CD4-positive, alpha-beta T cell (primary cell): Measurements from ENCODE around the gene RHOT1. TPM values are rescaled to one million over a fixed set of nuclear protein-coding genes. Genes with fewer than 3 reads are reported as not detected.

Experiments
- ATAC-seq: fragments of 200-7000 bp; cut with Tn5 transposase; one replicate; pipeline ENCODE4 v1.10.0; 2022; ENCODE audit warnings: mild to moderate bottlenecking; ENCODE audit not compliant: poor library complexity
- CTCF ChIA-PET: fragments of 350-600 bp; sonication (Branson Sonifier 250); formaldehyde crosslinking; loops from one replicate; lab custom pipeline; 2021; ENCODE audit warnings: antibody characterized with exemption, inconsistent platforms; lab: Charles Lee
- POLR2A ChIA-PET: fragments of 350-600 bp; sonication (Branson Sonifier 250); formaldehyde crosslinking; loops from one replicate; lab custom pipeline; 2021; ENCODE audit warnings: antibody characterized with exemption, inconsistent platforms; lab: Charles Lee
- DNase-seq, 14 experiments: peaks; one replicate each; pipeline ENCODE4 v3.0.0-alpha.2; 2013 to 2020; ENCODE audit warnings: mixed read lengths in 2 of 14
- H3K27ac ChIP-seq, 2 donors: one replicate each; pipeline versions ENCODE4 v1.5.1 to v1.7.0; 2013; ENCODE audit warnings: low read length in 2 of 2, low read depth in 1 of 2, mild to moderate bottlenecking in 1 of 2
- H3K27me3 ChIP-seq, 2 experiments: 1 replicate in 1 of 2; 2 replicates in 1 of 2; pipeline versions ENCODE4 v1.6.1 to v1.7.0; 2013; ENCODE audit warnings: low read length in 2 of 2, control low read depth in 1 of 2, mild to moderate bottlenecking in 1 of 2, moderate library complexity in 1 of 2; ENCODE audit not compliant: insufficient read depth in 2 of 2, control insufficient read depth in 1 of 2
- H3K36me3 ChIP-seq: one replicate; pipeline ENCODE4 v1.6.1; 2013; ENCODE audit warnings: low read length, control low read depth; ENCODE audit not compliant: insufficient read depth
- H3K4me1 ChIP-seq: one replicate; pipeline ENCODE4 v1.6.1; 2013; ENCODE audit warnings: low read length, control low read depth; ENCODE audit not compliant: insufficient read depth
- H3K4me3 ChIP-seq: one replicate; pipeline ENCODE4 v1.5.1; 2013; ENCODE audit warnings: mild to moderate bottlenecking, low read length, moderate library complexity
- H3K9me3 ChIP-seq, 2 experiments: 1 replicate in 1 of 2; 2 replicates in 1 of 2; pipeline versions ENCODE4 v1.6.1 to v1.7.0; 2013; ENCODE audit warnings: low read length in 2 of 2, mild to moderate bottlenecking in 2 of 2, control low read depth in 1 of 2, moderate library complexity in 1 of 2; ENCODE audit not compliant: control insufficient read depth in 1 of 2, insufficient read depth in 1 of 2
- H3K27ac Mint-ChIP-seq: one replicate; pipeline ENCODE4 v1.8.0; 2020; ENCODE audit warnings: mixed read lengths
- H3K27me3 Mint-ChIP-seq: one replicate; pipeline ENCODE4 v1.8.0; 2021; ENCODE audit warnings: mixed read lengths
- H3K36me3 Mint-ChIP-seq: one replicate; pipeline ENCODE4 v1.8.0; 2021; ENCODE audit warnings: low read depth, mixed read lengths
- H3K4me1 Mint-ChIP-seq: one replicate; pipeline ENCODE4 v1.8.0; 2021; ENCODE audit warnings: low read depth, mixed read lengths
- H3K4me3 Mint-ChIP-seq: one replicate; pipeline ENCODE4 v1.8.0; 2020; ENCODE audit warnings: mild to moderate bottlenecking, mixed read lengths
- H3K9me3 Mint-ChIP-seq: one replicate; pipeline ENCODE4 v1.8.0; 2020; ENCODE audit warnings: mixed read lengths
- intact Hi-C, 2 experiments: fragments of 100-400 bp; cut with DNase I in 1 of 2; cut with micrococcal nuclease in 1 of 2; formaldehyde crosslinking; loops; one replicate each; pipeline versions ENCODE4 v1.15.1 to v1.9.0; 2023 to 2025; cut with DNase I, micrococcal nuclease
- total RNA-seq, 174 experiments: library from RNA in 2 of 174; stranded (reverse) in 2 of 174; gene quantifications; one replicate each; pipeline ENCODE4 v1.2.3 and lab custom pipeline; 2021 to 2026
- TF ChIP-seq, protein P1 (sequence below): fragments of 200-600 bp; IDR thresholded peaks from one replicate; pipeline ENCODE4 v1.8.0; 2022; ENCODE audit warnings: antibody characterized with exemption, mild to moderate bottlenecking

RHOT1 gene
- total RNA-seq, 2 experiments from 2014 or later, result 12.9 to 13.1 TPM

DNA sequence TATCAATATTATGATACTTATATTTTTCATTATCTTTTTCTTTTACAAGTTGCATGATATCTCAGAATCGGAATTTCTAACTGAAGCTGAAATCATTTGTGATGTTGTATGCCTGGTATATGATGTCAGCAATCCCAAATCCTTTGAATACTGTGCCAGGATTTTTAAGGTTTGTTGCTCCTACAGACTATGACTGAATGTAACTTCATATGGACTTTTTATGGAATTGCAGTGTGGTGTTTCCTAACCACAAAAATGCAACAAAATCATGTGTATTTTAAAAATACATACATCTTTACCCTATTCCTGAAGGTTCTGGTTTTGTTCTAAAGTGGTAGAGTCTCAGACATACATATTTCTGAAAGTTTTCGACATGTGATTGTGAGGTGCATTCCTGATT, 64.6 kb downstream of the RHOT1 start:
- H3K27me3 ChIP-seq, result no peaks in the 10 kb centered on the region
- ChIA-PET CTCF (no interaction called here), POLR2A (no interaction called here)
- Mint-ChIP-seq H3K36me3 (peaks cover 83% of the 10 kb centered on the region), H3K27me3 (no peaks in the 10 kb centered on the region), H3K4me1 (no peaks in the 10 kb centered on the region), H3K9me3 (no peaks in the 10 kb centered on the region), H3K27ac (no peak overlapping the region), H3K4me3 (no peak overlapping the region)
- no peak overlapping the region for H3K27ac ChIP-seq
- no peak overlapping the region for H3K4me3 ChIP-seq
- intact Hi-C loops, result no loop called here
- TF ChIP-seq, protein P1, sequence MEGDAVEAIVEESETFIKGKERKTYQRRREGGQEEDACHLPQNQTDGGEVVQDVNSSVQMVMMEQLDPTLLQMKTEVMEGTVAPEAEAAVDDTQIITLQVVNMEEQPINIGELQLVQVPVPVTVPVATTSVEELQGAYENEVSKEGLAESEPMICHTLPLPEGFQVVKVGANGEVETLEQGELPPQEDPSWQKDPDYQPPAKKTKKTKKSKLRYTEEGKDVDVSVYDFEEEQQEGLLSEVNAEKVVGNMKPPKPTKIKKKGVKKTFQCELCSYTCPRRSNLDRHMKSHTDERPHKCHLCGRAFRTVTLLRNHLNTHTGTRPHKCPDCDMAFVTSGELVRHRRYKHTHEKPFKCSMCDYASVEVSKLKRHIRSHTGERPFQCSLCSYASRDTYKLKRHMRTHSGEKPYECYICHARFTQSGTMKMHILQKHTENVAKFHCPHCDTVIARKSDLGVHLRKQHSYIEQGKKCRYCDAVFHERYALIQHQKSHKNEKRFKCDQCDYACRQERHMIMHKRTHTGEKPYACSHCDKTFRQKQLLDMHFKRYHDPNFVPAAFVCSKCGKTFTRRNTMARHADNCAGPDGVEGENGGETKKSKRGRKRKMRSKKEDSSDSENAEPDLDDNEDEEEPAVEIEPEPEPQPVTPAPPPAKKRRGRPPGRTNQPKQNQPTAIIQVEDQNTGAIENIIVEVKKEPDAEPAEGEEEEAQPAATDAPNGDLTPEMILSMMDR, result no peak
- no peak for ATAC-seq
- no peak for DNase-seq
- H3K9me3 ChIP-seq, result no peaks in the 10 kb centered on the region
- H3K36me3 ChIP-seq, result peaks cover 61% of the 10 kb centered on the region
- no peaks in the 10 kb centered on the region for H3K4me1 ChIP-seq

GRCh38 chr17:32208436-32208835, 66.1 kb downstream of the RHOT1 start:
- H3K4me3 Mint-ChIP-seq, result no peak overlapping the region
- CTCF ChIA-PET, result no interaction called here
- no peak overlapping the region for H3K27ac Mint-ChIP-seq
- TF ChIP-seq, protein P1, result no peak
- POLR2A ChIA-PET, result no interaction called here
- no peak for DNase-seq
- Histone ChIP-seq H3K4me3 (no peak overlapping the region), H3K36me3 (peaks cover 58% of the 10 kb centered on the region), H3K9me3 (no peaks in the 10 kb centered on the region), H3K4me1 (no peaks in the 10 kb centered on the region), H3K27ac (no peak overlapping the region), H3K27me3 (no peaks in the 10 kb centered on the region)
- no peaks in the 10 kb centered on the region for H3K4me1 Mint-ChIP-seq
- no peaks in the 10 kb centered on the region for H3K27me3 Mint-ChIP-seq
- no peak for ATAC-seq
- peaks cover 87% of the 10 kb centered on the region for H3K36me3 Mint-ChIP-seq
- H3K9me3 Mint-ChIP-seq, result no peaks in the 10 kb centered on the region
- intact Hi-C loops, result no loop called here

DNA sequence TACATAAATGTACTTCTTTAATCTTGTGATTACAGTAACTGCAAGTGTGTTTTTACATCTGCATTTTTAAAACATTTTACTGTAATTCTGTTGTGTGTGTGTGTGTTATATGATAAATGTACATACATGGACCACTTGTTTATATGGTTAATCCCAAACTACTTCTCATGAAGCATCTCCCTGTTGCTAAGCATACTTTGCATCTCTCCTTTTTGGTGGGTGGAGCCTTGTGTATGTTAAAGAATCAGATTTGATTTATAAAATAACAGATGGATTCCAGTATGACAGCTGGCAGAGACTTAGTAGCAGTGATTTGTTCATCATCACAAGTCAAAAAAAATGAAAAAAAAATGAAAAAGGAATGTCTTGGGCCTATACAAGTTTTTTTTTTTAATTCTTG, 67.3 kb downstream of the RHOT1 start:
- H3K4me1 Mint-ChIP-seq, result no peaks in the 10 kb centered on the region
- H3K4me1 ChIP-seq, result no peaks in the 10 kb centered on the region
- DNase-seq (no peak), ATAC-seq (no peak)
- no peaks in the 10 kb centered on the region for H3K9me3 ChIP-seq
- no peak overlapping the region for H3K4me3 Mint-ChIP-seq
- ChIA-PET CTCF (no interaction called here), POLR2A (no interaction called here)
- TF ChIP-seq, protein P1, result no peak
- no peak overlapping the region for H3K4me3 ChIP-seq
- H3K27ac ChIP-seq, result no peak overlapping the region
- H3K27me3 ChIP-seq, result no peaks in the 10 kb centered on the region
- H3K36me3 Mint-ChIP-seq, result peaks cover 91% of the 10 kb centered on the region
- intact Hi-C loops, result no loop called here
- H3K27me3 Mint-ChIP-seq, result no peaks in the 10 kb centered on the region
- no peak overlapping the region for H3K27ac Mint-ChIP-seq
- H3K36me3 ChIP-seq, result peaks cover 59% of the 10 kb centered on the region
- no peaks in the 10 kb centered on the region for H3K9me3 Mint-ChIP-seq
